Coronary artery (tissue), 2 donors: ENCODE data around the gene TTC9B.

Experiments used
- DNase-seq: peaks from one replicate; pipeline ENCODE4 v3.0.0-alpha.2; 2017; ENCODE audit warnings: low spot score
- H3K27ac ChIP-seq, 2 donors: fragments of 200-600 bp; sonication (generic); one replicate each; pipeline ENCODE4 v1.5.1; 2016 to 2019
- H3K4me3 ChIP-seq: fragments of 200-600 bp; sonication (generic); 2 replicates; pipeline ENCODE4 v1.5.1; 2016; ENCODE audit warnings: mild to moderate bottlenecking, moderate library complexity
- CTCF ChIP-seq: fragments of 200-600 bp; sonication (generic); IDR thresholded peaks from one replicate; pipeline ENCODE4 v1.5.1; 2019; ENCODE audit warnings: antibody characterized with exemption

Gene TTC9B

GRCh38 chr19:40249201-40249600, 31.0 kb upstream of the TTC9B start:
- TF ChIP-seq CTCF = no peak
- no peak overlapping the region for H3K27ac ChIP-seq
- DNase-seq = no peak

GRCh38 chr19:40247735-40248262, 29.6 kb upstream of the TTC9B start:
- no peak for TF ChIP-seq CTCF
- Histone ChIP-seq H3K27ac (peak overlapping the region in 1 of 2 donors; percentile 4), H3K4me3 (no peak overlapping the region)
- DNase-seq = no peak

More at GRCh38 chr19:40249201-40249600, 31.0 kb upstream of the TTC9B start:
- no peak overlapping the region for H3K4me3 ChIP-seq

- no peak for TF ChIP-seq CTCF
- Histone ChIP-seq H3K27ac (peak overlapping the region in 1 of 2 donors; percentile 31), H3K4me3 (no peak overlapping the region)
- DNase-seq = no peak
Observed at GRCh38 chr19:40247178-40247577, 29.0 kb upstream of the TTC9B start.

GRCh38 chr19:40246292-40247073, 28.3 kb upstream of the TTC9B start:
- Histone ChIP-seq H3K4me3 (no peak overlapping the region), H3K27ac (peak overlapping the region in 1 of 2 donors; percentile 46)
- no peak for TF ChIP-seq CTCF
- no peak for DNase-seq

- DNase-seq = no peak
- TF ChIP-seq CTCF = no peak
- no peak overlapping the region for H3K4me3 ChIP-seq
- peak overlapping the region in 1 of 2 donors; percentile 25 for H3K27ac ChIP-seq
Observed at GRCh38 chr19:40245506-40246128, 27.4 kb upstream of the TTC9B start.

GRCh38 chr19:40244579-40245317, 26.6 kb upstream of the TTC9B start:
- no peak overlapping the region for H3K4me3 ChIP-seq
- DNase-seq = no peak
- no peak for TF ChIP-seq CTCF
- no peak overlapping the region for H3K27ac ChIP-seq
